Activated CD8-positive, alpha-beta memory T cell treated with anti-CD3 and anti-CD28 coated beads for 1 hour (primary cell): Measurements from ENCODE around the gene SERPINA5.
"Not testable (repeated sequence)": the region's sequence is repeated elsewhere in the genome, so short reads cannot be mapped to it uniquely, and the experiment has no call there.

ENCODE experiments used
- DNase-seq, 2 donors: peaks; one replicate each; pipeline ENCODE4 v3.0.0-alpha.2; 2020; ENCODE audit warnings: low read depth in 1 of 2; ENCODE audit errors: extremely low read depth in 1 of 2

Gene SERPINA5

DNA sequence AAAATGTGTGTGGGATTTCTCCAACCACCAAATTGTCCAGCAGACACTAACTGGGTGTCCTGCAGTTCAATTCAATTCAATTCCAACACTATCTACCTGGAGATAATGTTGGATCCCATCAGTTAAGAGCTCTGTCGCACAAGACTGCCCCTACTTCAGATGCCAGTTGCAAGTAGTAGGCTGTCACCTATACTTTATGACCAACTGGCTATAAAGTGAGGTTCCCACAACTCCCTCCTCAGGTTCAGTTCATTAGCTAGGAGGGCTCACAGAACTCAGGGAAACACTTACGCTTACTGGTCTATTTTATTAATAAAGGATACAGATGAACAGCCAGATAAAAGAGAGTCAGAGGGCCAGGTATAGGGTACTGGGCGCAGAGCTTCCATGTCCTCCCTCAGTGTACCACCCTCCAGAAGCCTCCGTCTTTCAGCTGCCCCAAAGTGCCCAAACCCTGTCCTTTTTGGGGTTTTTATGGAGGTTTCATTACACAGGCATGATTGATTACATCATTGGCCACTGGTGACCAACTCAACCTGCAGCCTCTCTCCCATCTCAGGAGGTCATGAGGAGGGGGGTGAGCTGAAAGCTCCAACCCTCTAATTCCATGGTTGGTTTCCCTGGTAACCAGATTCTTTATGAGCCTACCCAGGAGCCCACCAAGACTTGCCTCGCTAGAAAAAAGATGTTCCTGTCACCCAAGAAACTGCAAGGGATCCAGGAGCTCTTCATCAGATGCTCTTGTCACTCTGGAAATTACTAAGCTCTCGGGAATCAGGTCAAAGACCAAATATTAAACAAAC lies 7.5 kb upstream of the SERPINA5 start:
- no peak for DNase-seq

DNA sequence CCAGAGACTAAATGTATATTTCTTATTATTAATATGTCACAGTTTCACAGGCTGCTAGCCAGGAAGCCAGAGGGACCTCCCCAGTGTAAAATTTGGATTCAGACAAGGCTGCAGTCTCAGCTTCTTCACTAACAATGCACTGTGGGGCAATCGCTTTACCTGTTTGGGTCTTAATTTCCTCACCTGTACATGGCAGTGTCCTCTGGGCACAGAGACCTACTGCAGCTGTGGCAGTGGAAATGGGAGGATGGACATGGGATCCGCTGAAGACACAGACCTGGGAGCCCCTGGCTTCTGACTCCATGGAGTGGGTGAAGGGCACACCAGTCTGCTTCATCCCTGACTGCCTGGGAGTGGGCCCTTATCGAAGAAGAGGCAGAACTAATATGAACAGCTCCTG lies 6.9 kb upstream of the SERPINA5 start:
- DNase-seq, result no peak

DNA sequence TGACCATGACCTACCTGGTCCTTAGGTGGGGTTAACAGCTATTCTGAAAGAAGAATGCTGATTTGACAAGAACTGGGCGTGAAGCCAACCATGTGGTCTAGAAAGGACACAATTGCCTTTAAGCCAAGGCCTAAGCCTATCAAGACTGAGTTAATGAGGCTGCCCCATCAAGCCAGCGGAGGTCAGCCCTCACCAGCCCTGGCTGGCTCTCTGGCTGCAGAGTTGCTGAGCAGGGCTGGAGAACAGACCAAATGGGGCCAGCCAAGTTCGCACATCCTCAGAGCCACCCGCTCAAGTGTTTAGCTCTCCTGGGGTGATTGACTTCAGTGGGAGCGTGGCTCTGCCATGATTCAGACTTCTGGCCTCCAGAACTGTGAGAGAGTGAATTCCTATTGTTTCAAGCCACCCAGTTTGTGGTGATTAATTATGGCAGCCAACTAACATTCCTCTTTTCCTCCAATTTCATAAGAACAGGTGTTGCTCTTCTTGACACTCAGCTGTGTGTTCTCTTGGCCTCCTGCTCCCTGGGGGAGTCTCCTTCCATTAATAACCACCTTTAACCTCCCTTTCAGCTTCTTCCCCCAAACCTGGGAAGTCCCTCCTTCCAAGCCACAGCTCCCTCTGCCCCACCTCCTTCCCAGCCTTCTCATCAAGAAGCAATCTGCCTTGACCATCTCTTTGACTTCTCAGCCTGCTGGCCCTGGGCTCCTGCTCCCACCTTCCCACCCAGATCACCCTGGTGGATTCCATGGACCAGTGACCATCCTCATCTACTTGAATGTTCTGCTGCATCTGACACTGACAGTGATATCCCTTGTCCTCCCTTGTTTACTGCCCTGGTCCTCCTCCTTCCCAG lies 5.3 kb upstream of the SERPINA5 start:
- no peak for DNase-seq

DNA sequence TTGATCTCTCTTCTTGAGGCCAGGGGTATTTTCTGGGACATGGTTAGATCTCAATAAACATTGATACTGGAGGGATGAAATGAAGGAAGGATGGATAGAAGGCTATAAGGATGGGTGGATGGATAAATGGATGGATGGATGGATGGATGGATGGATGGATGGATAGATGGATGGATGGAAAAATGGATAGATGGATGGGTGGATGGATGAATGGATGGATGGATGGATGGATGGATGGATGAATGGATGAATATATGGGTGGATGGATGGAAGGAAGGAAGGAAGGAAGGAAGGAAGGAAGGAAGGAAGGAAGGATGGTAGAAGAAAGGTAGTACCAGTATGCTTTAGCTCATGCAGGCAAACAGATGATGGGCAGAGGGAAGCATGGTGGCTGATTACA lies 3.8 kb upstream of the SERPINA5 start:
- DNase-seq, result not testable (repeated sequence)

DNA sequence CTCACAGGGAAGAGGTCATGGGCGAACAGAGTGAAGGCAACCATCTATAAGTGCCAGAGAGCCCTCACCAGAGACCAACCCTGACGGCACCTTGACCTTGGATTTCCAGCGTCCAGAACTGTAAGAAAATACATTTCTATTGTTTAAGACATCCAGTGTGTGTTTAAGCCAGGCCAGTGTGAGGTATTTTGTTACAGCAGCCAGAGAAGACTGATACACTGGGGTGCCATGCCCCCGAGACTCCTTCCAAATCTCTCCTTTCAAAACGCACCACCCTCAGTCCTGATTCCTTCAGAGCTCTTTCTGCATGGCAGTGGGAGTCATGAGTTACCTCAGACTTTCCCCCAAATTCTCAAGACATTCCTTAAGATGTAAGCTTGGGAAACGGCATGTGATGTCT lies 2.5 kb upstream of the SERPINA5 start:
- no peak for DNase-seq

DNA sequence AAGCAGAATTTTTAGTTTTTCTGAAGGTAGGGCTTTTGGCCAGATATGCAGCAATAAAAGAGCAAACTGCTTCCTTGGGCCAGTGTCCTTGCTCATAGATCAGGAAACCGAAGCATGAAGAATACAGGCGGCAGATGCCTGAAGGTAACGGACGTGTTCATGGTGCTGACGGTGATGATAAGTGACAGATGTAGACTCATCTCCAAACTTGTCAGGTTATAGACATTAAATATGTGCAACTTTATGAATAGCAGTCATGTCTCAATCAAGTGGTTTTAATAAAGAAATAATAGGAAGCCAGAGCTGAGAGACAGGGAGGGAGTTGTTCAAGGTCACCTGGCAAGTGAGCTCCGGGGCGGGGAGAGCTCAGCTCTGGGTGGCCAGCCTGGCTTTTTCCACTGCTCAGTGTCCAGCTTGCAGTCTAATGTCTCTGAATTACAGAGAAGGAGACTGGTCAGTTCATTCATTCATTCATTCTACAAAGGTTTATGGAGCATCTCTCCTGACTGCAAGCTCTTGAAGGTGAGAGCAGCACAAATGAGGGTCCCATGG lies 1.0 kb downstream of the SERPINA5 start:
- DNase-seq, result no peak

DNA sequence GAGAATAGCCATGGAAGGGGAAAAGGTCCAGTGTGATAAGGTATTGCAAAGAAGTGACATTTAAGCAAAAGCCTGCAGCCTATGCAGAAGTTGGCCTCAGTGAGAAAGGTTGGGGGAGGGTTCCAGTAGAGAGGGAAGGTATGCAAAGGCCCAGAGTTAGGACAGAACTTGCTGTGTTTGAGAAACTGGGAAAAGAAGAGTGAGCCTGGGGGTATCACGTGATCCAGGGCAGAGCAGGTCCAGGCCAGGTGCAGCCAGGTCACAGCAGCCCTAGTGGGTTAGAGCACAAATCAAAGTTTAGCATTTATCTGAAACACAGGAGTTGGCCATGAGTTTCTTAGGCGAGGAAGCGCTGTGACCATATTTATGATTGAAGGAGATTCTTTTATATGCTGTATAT lies 1.6 kb downstream of the SERPINA5 start:
- DNase-seq, result no peak

DNA sequence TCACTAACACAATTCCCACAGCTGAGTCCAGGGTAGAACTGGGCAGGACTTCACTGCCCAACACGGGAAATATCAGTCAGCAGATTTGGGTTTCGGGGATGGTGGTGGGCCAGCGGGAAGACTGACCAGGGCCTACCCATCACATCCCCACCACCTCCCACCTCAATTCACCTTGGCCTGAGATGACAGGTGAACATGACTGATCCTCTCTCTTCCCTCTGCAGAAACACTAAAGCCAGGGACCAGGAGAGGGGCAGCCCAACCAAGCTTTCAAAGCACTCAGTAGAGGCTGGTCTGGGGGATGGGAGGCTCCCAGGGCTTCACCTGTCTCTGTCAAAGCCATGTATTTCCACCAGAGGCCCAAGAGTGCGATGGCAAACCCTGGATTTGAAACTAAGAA lies 2.3 kb downstream of the SERPINA5 start:
- DNase-seq, result no peak

DNA sequence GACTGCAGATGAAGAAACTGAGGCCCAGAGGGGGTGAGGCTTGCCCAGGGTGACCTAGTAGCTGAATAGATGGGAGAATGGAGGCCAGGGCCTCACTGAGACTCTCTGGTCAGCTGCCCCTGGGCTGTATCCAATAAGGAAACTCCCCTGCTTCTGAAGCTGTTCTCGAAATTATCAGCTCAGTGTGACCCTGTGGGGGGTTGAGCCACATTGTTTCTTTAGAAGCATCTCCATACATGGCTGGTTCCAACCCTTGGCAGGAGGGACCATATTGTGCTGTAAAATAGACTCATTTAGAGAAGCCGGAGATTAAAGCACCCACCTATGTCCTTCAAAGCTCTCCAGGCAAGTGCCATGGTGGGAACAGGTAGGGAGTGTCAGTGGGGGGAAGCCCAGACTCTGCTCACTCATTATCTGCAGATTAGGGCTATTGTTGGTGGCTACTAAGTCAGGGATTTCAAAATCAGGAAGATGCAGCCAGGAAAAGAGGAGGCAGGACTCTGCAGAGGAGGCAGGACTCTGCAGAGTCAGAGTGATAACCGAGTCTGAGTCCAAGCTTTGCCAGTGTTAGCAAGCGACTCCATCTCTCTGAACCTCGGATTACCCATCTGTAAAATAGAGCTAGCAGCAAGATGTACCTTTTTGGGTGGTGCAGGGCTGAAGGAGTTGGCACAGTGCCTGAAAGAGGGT lies 3.5 kb downstream of the SERPINA5 start:
- no peak for DNase-seq

DNA sequence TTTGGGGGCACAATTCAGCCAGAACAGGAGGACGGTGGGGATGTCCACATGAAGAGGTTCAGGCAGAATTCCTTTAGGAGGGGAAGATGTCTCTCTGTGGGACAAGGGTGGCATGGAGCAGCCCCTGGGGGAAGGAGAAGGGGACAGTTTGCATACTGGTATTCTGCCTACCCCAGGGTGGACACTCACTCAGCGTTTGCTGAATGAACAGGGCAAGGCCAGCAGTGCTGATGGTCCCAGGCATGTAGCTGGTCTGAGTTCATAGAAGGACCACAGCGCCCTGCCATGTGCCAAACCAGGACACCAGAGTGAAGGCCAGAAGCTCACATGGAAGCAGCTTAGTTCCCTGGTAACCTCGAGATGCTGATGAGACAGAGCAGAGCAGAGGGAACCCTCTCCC lies 5.4 kb downstream of the SERPINA5 start:
- DNase-seq, result no peak

DNA sequence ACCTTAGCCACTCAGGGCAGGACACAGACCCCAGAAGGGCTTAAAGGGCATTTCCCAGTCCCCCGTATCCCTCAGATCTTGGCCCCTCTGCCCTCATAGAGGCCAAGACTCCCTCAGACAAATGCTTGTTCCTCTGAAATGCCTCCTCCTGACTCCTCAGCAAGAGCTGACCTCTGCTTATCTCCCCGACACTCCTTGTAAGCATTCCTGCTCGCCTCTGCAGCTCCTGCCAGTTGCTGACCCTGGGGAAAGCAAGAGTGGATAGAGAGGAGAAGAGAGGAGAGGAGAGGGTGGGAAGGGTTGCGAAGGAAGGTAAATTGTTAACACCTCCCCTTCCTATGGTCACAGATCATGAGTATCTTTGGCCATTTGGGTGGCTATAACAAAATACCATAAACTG lies 7.1 kb downstream of the SERPINA5 start:
- no peak for DNase-seq

DNA sequence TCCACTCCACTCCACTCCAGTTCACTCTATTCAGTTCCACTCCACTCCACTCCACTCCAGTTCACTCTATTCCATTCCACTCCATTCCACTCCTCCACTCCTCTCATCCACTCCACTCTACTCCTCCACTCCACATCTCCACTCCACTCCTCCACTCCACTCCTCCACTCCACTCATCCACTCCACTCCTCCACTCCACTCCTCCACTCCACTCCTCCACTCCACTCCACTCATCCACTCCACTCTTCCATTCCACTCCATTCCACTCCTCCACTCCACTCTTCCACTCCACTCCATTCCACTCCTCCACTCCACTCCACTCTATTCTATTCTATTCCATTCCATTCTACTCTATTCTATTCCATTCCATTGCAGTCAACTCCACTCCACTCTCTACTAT lies 9.8 kb downstream of the SERPINA5 start:
- DNase-seq, result no peak

DNA sequence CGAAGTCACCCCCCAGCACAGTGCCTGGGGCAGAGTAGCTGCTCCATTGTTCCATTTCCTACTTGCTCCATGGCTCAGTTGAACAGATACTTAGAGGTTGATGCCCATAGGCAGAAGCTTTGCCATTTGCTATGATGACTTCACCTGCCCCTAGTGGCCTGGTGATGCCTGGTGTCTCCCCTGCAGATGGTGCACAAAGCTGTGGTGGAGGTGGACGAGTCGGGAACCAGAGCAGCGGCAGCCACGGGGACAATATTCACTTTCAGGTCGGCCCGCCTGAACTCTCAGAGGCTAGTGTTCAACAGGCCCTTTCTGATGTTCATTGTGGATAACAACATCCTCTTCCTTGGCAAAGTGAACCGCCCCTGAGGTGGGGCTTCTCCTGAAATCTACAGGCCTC lies 10.6 kb downstream of the SERPINA5 start:
- DNase-seq, result no peak

DNA sequence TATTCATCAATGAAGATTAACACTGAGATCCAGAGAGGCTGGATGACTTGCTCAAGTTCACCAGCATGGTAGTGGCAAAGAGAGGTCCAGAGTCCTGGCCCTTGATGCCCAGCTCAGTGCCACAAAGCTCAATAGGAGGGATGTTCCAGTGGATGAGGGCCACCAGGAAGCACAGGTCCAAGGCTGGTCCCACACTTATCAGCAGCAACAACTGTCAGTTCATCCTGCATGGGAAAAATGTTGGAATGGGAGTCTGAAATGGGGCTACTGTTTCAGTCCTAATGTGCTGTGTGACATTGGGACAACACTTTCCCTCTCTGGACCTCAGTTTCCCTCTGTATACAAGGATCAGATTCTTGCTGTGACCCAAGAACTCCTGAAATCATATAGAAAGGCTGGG lies 11.2 kb downstream of the SERPINA5 start:
- no peak for DNase-seq

DNA sequence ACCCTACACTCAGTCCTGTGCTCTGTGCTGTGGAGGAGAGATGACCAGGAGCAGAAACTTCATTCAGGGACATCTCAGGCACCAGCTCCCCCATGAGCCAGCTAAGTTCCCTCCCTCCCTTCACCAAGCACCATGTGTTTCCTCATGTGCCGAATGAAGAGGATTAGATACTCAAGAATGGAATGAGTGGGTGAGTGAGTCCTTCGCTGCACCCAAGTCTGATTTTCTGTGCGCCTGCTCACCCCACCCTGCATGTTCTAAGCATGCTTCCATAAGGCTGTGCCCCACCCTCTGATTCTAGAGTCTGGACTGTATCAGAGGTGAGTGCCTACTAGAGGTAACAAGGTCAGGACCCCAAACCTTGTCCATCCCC lies 12.1 kb downstream of the SERPINA5 start:
- DNase-seq, result no peak

DNA sequence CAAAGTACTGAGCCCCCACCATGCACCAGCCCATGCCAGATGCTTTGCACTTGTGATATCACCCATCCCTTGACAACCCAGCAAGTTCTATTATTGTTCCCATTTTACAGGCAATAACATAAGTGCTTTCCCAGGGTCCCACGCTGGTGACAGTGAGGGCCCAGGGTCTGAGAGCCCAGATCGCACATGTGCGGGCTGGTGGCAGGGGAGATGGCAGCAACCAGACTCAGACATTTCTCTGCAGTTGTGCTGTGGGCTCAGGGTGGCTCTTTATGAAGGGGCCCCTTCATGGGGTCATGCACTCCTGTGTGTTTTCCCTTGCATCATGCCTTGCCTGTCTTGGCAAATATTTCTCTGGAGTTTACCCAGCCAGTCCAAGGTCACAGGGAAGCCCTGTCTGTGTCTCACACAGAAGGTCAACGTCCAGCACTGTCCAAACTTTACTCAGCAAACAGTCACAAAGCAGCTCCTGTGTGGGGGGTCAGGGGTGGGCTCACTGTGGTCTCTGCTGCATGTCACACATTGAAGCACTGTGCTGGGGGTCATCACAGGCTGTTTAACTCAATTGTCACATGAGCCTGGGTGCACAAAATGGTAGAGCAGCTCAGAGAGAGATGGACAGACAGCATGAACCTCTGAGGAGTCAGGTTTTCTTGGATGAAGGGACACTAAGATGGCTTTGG lies 12.7 kb downstream of the SERPINA5 start:
- no peak for DNase-seq

DNA sequence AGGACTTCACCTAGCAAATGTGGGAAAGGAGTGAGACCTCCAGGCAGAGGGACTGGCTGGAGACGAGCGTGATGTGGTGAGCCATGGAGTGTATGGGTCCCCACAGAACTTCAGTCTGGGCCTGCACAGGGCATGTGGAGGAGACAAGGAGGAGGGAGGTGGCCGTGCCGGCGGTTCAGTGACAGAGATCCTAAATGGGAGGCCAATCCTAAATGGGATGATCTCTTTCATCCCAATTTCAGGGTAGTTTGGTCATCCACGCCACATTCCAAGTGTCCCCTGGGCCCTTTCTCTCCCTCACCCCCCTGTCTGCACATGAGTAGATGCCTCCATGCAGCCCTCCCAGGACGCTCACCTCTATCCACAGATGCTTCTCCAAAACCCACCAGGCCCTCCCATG lies 13.2 kb downstream of the SERPINA5 start:
- DNase-seq, result no peak

DNA sequence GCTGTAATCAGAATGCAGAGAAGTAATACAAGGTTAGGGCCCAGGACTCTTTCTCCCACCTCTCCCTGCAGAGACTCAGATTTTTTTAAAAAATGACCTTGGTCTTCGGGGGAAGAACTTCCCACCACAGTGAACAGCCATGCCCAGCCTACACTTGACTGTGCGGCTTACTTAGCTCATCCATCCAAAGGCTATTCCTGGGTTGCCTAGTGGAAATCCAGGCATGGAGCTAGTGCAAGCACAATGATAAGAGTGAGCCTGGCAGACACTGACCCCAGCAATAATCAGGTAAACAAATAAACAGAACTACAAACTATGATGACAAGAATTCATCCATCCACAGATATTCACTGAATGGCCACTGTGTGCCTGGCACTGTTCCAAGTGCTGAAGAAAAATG lies 14.7 kb downstream of the SERPINA5 start:
- no peak for DNase-seq

DNA sequence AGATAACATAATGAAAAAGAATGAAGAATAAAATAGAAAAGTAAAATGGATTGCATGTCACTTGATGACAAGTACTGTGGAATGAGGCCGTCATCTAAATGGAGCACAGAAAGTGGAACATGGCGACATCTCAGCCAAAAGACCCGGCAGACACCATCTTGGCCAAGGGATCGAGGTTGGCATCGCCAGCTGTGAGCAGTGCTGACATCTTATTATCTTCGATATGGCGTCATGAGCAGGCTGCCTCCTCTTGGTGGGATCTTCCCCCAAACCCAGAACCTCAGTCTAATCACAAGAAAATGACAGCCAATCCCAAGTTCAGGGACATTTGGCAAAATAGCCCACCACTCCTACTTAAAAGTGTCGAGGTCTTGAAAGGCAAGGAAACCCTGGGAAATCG lies 15.1 kb downstream of the SERPINA5 start:
- no peak for DNase-seq

DNA sequence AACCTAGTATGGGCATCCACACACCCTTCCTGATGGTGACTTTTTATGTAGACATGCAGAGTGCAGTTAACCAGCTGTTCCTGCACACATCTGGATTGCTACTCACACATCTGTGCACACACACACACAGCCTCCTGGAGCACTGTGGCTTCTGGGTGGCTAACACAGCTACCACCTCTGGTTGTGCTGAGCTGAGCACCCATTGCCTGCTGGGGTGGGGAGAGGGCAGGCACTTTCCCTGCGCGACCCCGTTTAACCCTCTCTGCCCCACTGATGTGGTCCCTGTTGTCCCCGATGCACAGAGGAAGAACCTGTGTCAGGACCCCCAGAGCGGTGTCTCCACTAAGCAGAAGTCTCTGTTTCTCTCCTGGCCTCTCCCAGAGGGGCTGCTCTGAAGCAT lies 16.6 kb downstream of the SERPINA5 start:
- DNase-seq, result no peak

DNA sequence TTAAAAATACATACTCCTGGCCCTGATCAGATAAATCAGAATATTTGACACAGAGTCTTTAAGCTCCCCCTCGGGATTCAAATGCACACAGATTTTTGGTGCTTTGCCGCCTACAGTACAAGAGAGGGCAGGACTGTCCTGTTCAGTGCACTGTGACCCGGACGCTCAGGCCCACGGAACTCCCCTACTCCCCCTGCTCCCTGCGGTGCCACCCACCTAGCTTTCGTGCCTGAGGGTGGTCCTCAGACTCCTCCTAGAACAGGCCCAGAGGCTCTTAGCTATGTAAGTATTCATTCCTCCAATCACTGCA lies 17.2 kb downstream of the SERPINA5 start:
- no peak for DNase-seq
